A549 (cell line): ENCODE results near the gene MAST3.
A peak's percentile ranks its signal among the peaks of the same experiment; 100 is the strongest.

ENCODE experiments used
- BHLHE40 ChIP-seq: IDR thresholded peaks from 2 replicates; pipeline ENCODE4 v1.6.1; 2012; ENCODE audit warnings: low read depth, low read length, inconsistent platforms
- JUNB ChIP-seq: fragments of >200 bp; sonication (Bioruptor Twin); formaldehyde crosslinking; IDR thresholded peaks from 2 replicates; pipeline ENCODE4 v1.6.1; 2016
- POLR2A ChIP-seq: IDR thresholded peaks from 2 replicates; pipeline ENCODE4 v1.6.1; 2012; ENCODE audit warnings: mild to moderate bottlenecking, low read length
- RAD21 ChIP-seq, 2 experiments: fragments of >200 bp in 1 of 2; sonication (Bioruptor Twin) in 1 of 2; formaldehyde crosslinking in 1 of 2; IDR thresholded peaks in 1 of 2; conservative IDR thresholded peaks in 1 of 2; 2 replicates in 1 of 2; 3 replicates in 1 of 2; pipeline ENCODE4 v1.6.1; 2012 to 2018; ENCODE audit warnings: inconsistent platforms in 1 of 2
- RFX5 ChIP-seq: fragments of 450-650 bp; IDR thresholded peaks from 2 replicates; pipeline ENCODE4 v1.7.1; 2014; ENCODE audit warnings: antibody characterized with exemption, mild to moderate bottlenecking, moderate library complexity
- SREBF2 ChIP-seq: fragments of 450-650 bp; IDR thresholded peaks from 2 replicates; pipeline ENCODE4 v1.6.1; 2014; ENCODE audit warnings: mild to moderate bottlenecking, moderate library complexity
- ZC3H11A ChIP-seq: fragments of 450-650 bp; IDR thresholded peaks from 2 replicates; pipeline ENCODE4 v1.6.1; 2014; ENCODE audit warnings: antibody characterized with exemption, mild to moderate bottlenecking
- TF ChIP-seq, protein P1 (sequence below): fragments of >200 bp; sonication (Bioruptor Twin); formaldehyde crosslinking; IDR thresholded peaks from 3 replicates; pipeline ENCODE4 v1.5.1; 2016
- TF ChIP-seq, protein P2 (sequence below): IDR thresholded peaks from 2 replicates; pipeline ENCODE4 v1.6.1; 2012
- TF ChIP-seq, protein P3 (sequence below): fragments of 150-350 bp; IDR thresholded peaks from 2 replicates; pipeline ENCODE4 v1.6.1; 2014; ENCODE audit warnings: low read depth, mild to moderate bottlenecking, low read length
- TF ChIP-seq, protein P4 (sequence below): fragments of 200-600 bp; sonication (generic); IDR thresholded peaks from 2 replicates; pipeline ENCODE4 v1.6.1; 2016; ENCODE audit warnings: antibody characterized with exemption, mild to moderate bottlenecking, moderate library complexity

- TF ChIP-seq, protein P1, sequence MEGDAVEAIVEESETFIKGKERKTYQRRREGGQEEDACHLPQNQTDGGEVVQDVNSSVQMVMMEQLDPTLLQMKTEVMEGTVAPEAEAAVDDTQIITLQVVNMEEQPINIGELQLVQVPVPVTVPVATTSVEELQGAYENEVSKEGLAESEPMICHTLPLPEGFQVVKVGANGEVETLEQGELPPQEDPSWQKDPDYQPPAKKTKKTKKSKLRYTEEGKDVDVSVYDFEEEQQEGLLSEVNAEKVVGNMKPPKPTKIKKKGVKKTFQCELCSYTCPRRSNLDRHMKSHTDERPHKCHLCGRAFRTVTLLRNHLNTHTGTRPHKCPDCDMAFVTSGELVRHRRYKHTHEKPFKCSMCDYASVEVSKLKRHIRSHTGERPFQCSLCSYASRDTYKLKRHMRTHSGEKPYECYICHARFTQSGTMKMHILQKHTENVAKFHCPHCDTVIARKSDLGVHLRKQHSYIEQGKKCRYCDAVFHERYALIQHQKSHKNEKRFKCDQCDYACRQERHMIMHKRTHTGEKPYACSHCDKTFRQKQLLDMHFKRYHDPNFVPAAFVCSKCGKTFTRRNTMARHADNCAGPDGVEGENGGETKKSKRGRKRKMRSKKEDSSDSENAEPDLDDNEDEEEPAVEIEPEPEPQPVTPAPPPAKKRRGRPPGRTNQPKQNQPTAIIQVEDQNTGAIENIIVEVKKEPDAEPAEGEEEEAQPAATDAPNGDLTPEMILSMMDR = peak; percentile 91
- TF ChIP-seq POLR2A = peak; percentile 37
- no peak for TF ChIP-seq ZC3H11A
- TF ChIP-seq JUNB = no peak
- no peak for TF ChIP-seq SREBF2
- TF ChIP-seq, protein P2, sequence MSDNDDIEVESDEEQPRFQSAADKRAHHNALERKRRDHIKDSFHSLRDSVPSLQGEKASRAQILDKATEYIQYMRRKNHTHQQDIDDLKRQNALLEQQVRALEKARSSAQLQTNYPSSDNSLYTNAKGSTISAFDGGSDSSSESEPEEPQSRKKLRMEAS = 0 out of 2 replicates have a peak, but pooled peaks have one; percentile 18
- no peak for TF ChIP-seq RFX5
- TF ChIP-seq, protein P3, sequence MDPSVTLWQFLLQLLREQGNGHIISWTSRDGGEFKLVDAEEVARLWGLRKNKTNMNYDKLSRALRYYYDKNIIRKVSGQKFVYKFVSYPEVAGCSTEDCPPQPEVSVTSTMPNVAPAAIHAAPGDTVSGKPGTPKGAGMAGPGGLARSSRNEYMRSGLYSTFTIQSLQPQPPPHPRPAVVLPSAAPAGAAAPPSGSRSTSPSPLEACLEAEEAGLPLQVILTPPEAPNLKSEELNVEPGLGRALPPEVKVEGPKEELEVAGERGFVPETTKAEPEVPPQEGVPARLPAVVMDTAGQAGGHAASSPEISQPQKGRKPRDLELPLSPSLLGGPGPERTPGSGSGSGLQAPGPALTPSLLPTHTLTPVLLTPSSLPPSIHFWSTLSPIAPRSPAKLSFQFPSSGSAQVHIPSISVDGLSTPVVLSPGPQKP = no peak
- TF ChIP-seq RAD21 (conservative IDR thresholded peaks at IDR 0.05 in 1 of 2, IDR thresholded peaks at IDR 0.05 in 1 of 2) = no peak; a peak in 1 of 5 replicates
- TF ChIP-seq, protein P4, sequence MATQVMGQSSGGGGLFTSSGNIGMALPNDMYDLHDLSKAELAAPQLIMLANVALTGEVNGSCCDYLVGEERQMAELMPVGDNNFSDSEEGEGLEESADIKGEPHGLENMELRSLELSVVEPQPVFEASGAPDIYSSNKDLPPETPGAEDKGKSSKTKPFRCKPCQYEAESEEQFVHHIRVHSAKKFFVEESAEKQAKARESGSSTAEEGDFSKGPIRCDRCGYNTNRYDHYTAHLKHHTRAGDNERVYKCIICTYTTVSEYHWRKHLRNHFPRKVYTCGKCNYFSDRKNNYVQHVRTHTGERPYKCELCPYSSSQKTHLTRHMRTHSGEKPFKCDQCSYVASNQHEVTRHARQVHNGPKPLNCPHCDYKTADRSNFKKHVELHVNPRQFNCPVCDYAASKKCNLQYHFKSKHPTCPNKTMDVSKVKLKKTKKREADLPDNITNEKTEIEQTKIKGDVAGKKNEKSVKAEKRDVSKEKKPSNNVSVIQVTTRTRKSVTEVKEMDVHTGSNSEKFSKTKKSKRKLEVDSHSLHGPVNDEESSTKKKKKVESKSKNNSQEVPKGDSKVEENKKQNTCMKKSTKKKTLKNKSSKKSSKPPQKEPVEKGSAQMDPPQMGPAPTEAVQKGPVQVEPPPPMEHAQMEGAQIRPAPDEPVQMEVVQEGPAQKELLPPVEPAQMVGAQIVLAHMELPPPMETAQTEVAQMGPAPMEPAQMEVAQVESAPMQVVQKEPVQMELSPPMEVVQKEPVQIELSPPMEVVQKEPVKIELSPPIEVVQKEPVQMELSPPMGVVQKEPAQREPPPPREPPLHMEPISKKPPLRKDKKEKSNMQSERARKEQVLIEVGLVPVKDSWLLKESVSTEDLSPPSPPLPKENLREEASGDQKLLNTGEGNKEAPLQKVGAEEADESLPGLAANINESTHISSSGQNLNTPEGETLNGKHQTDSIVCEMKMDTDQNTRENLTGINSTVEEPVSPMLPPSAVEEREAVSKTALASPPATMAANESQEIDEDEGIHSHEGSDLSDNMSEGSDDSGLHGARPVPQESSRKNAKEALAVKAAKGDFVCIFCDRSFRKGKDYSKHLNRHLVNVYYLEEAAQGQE = no peak
- TF ChIP-seq BHLHE40 = no peak
Measured at GRCh38 chr19:18160971-18161635, 63.5 kb downstream of the MAST3 start.
